Measurements from ENCODE around the gene ABCC6.

DNA sequence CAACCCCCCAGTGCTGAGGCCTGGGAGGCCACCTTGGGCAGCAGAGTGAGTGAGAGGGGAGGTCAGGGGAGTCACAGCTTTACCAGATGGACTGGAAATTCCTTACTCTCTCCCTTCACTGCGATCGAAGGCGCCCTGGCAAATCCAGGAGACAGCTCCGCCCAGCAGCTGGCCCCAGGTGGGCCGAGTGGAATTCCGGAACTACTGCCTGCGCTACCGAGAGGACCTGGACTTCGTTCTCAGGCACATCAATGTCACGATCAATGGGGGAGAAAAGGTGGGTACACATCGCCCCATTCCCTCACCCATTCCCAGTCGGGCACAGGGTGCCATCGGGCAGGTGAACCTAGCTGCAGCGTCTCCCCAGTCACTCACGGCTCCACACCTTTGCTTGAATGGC is 91.6 kb downstream of the ABCC6 start:
- no peak for TF ChIP-seq POLR2A (IDR thresholded peaks at IDR 0.05; ENCODE audit: extremely low read depth, insufficient read length)
- TF ChIP-seq, protein P1, sequence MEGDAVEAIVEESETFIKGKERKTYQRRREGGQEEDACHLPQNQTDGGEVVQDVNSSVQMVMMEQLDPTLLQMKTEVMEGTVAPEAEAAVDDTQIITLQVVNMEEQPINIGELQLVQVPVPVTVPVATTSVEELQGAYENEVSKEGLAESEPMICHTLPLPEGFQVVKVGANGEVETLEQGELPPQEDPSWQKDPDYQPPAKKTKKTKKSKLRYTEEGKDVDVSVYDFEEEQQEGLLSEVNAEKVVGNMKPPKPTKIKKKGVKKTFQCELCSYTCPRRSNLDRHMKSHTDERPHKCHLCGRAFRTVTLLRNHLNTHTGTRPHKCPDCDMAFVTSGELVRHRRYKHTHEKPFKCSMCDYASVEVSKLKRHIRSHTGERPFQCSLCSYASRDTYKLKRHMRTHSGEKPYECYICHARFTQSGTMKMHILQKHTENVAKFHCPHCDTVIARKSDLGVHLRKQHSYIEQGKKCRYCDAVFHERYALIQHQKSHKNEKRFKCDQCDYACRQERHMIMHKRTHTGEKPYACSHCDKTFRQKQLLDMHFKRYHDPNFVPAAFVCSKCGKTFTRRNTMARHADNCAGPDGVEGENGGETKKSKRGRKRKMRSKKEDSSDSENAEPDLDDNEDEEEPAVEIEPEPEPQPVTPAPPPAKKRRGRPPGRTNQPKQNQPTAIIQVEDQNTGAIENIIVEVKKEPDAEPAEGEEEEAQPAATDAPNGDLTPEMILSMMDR (IDR thresholded peaks at IDR 0.05; ENCODE audit: low read depth, low read length) = no peak

All from NB4 (cell line).